SU-DHL-6 (cell line): ENCODE measurements around the gene CARMIL3.

Experiments
- EZH2phosphoT487 ChIP-seq: fragments of 200-600 bp; sonication (generic), shearing (Covaris generic); conservative IDR thresholded peaks from 2 replicates; pipeline ENCODE4 v1.6.1; 2018; ENCODE audit warnings: mild to moderate bottlenecking, antibody characterized with exemption, low read length, moderate library complexity, mixed read lengths
- TF ChIP-seq, protein P1 (sequence below): fragments of 200-600 bp; sonication (generic); IDR thresholded peaks from one replicate; pipeline ENCODE4 v1.5.1; 2017; ENCODE audit warnings: antibody characterized with exemption, mild to moderate bottlenecking, low read length, moderate library complexity; ENCODE audit not compliant: insufficient read depth, poor library complexity, severe bottlenecking

DNA sequence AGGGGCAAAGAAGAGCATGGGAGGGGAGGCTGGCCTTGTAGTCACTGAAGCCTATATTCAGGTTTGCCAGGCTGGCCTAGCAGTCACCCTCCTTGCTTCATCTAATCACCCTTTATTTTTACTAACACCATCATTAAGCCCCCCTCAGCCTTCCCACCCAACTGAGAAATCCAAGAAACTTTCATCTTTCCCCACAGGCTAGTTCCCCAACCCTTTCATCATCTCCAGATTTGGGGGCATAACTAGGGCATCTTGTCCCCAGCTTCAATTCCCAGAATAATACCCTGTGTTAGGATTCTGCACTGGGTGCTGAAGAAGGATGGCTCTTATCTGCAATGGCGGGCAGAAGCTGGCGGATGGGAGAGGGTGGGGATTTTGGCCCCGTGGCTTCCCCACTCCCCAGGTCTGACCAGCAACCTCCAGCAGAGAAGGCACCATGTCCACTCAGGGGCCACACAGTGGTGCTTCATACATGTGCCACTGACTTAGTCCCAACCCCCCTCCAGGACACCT lies 49.2 kb downstream of the CARMIL3 start:
- TF ChIP-seq, protein P1, sequence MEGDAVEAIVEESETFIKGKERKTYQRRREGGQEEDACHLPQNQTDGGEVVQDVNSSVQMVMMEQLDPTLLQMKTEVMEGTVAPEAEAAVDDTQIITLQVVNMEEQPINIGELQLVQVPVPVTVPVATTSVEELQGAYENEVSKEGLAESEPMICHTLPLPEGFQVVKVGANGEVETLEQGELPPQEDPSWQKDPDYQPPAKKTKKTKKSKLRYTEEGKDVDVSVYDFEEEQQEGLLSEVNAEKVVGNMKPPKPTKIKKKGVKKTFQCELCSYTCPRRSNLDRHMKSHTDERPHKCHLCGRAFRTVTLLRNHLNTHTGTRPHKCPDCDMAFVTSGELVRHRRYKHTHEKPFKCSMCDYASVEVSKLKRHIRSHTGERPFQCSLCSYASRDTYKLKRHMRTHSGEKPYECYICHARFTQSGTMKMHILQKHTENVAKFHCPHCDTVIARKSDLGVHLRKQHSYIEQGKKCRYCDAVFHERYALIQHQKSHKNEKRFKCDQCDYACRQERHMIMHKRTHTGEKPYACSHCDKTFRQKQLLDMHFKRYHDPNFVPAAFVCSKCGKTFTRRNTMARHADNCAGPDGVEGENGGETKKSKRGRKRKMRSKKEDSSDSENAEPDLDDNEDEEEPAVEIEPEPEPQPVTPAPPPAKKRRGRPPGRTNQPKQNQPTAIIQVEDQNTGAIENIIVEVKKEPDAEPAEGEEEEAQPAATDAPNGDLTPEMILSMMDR, result no peak
- no peak for TF ChIP-seq EZH2phosphoT487
